ENCODE data around the gene LRP10.
"Not testable (repeated sequence)": the region's sequence is repeated elsewhere in the genome, so short reads cannot be mapped to it uniquely, and the experiment has no call there.

Gene LRP10

DNA sequence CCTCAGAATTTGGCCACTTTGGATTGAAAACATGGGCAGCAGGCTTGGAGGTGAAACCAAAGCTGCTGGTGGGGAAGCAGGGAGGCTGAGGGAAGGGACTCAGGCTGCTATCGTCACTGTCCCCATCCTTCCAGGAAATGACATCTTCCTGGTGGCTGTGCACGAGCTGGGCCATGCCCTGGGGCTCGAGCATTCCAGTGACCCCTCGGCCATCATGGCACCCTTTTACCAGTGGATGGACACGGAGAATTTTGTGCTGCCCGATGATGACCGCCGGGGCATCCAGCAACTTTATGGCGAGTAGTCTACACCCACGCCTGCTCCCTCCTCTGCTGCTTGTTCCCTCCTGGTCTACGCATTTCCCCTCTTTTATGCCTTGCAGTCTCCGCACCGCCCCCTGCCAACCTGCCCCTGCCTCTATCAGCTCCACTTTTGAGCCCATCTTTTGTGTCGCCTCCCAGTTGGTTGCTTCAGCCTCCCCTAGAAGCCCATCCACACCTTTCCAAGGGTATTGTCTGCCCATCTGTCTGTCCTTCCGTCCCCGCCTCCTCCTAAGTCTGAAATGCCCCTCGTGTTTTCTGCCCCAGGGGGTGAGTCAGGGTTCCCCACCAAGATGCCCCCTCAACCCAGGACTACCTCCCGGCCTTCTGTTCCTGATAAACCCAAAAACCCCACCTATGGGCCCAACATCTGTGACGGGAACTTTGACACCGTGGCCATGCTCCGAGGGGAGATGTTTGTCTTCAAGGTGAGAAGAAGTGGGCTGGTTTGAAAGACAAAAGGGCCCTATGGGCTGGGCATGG, 28.2 kb upstream of the LRP10 start:
- no peak for DNase-seq (ENCODE audit: low read depth)

GRCh38 chr14:22844221-22845102, 27.1 kb upstream of the LRP10 start:
- DNase-seq (ENCODE audit: low read depth) = no peak

- DNase-seq (ENCODE audit: low read depth) = no peak
Observed at GRCh38 chr14:22845103-22845394, 26.5 kb upstream of the LRP10 start.

GRCh38 chr14:22845821-22846625, 25.5 kb upstream of the LRP10 start:
- DNase-seq (ENCODE audit: low read depth) = no peak

- DNase-seq (ENCODE audit: low read depth) = no peak
Observed at GRCh38 chr14:22846811-22847307, 24.7 kb upstream of the LRP10 start.

DNA sequence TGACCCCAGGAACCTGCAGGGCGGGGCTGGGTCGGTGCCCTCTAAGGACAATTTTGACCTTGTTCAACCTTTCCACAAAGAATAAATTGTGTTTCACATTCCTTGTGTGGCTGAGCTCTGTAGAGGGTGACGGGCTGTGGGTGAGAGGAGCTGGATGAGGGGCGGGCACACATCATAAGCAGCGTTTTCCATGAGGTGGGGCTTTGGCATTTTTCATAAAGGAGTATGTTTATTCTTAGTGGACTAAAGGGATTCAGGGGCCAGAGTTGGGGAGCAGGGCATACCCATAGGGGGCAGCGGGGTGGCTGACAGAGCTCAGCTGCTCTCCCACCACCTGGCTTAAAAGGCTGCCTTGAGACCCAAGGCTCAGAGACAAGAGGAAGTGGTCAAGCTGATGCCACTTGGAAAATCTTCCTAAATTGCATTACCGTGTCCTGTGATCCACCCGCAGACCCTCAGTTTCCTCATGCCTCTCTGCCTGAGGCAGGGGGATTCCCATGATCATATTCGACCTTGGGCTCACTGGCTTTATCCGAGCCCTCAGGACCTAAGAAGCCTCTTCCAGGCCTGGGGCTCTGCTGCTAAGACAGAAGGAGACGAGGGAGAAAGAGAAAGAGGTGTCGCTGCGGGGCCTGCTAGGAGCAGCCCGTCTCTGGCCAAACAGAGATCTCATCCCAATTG, 23.7 kb upstream of the LRP10 start:
- DNase-seq (ENCODE audit: low read depth) = no peak

DNA sequence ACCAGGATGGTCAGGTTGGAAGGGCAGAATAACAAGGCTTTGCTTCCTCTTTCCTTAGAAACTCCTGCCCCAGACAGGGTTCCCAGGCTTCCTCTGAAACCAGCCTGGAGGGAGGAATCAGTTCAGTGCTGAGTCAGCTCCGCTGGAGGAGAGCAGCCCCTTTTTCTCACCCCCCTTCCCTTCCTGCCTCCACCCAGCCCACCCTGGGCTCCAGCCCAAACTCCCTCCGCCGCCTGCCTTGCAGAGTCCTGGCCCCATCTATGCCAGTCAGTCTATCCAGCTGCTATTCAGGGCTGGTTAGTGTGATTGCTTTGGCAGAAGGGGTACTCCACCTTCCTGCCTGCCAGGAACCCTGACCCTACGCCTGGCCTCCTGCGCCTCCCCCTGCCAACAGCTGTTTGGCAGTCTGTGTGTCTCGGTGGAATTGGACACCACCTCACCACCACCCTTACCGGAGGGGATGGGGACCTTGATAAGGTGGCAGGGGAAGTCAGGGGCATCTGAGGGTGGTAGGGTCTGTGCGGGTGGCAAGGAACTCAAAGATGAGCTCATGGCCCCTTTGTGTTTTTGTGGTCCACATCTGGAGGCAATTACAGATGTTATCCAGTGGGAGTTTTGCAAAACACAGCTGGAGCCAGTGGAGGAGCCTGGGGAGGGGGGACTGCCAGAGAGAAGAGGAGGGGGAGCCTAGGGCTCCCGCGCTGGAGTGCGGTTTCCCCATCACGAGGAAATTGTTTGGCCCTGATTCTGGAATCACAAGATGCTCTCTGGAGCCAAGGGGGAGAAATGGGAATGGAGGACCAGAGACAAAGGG, 23.0 kb upstream of the LRP10 start:
- DNase-seq (ENCODE audit: low read depth) = no peak

GRCh38 chr14:22849212-22849819, 22.2 kb upstream of the LRP10 start:
- no peak for DNase-seq (ENCODE audit: low read depth)

GRCh38 chr14:22850944-22851764, 20.4 kb upstream of the LRP10 start:
- DNase-seq (ENCODE audit: low read depth) = no peak

DNA sequence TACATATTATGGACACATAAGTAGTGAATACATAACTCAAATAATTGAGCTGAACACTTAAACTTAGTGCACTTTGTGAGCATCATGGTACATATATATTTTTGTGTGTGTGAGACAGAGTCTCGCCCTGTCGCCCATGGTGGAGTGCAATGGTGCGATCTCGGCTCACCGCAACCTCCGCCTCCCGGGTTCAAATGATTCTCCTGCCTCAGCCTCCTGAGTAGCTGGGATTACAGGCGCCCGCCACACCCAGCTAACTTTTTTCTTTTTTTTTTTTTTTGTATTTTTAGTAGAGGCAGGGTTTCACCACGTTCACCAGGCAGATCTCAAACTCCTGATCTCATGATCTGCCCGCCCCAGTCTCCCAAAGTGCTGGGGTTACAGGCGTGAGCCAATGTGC, 19.4 kb upstream of the LRP10 start:
- DNase-seq (ENCODE audit: low read depth) = not testable (repeated sequence)

DNA sequence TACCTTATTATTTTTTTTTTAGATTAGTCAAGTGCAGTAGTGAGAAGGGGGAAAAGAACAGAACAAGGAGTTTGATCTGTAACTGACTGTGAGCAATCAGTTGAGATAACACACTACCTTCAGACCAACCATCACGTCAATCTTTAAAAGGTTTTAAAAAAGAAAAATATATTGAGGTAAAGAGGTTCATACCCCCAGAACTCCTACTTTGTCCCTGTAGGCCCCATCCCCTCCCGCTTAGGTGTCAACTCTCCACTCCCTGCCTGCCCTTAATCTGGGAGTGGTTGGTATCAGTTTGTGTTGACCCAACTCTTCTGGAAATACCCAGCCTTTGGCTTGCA, 19.0 kb upstream of the LRP10 start:
- no peak for DNase-seq (ENCODE audit: low read depth)

GRCh38 chr14:22852940-22853767, 18.4 kb upstream of the LRP10 start:
- peak; percentile 82 for DNase-seq (ENCODE audit: low read depth)

DNA sequence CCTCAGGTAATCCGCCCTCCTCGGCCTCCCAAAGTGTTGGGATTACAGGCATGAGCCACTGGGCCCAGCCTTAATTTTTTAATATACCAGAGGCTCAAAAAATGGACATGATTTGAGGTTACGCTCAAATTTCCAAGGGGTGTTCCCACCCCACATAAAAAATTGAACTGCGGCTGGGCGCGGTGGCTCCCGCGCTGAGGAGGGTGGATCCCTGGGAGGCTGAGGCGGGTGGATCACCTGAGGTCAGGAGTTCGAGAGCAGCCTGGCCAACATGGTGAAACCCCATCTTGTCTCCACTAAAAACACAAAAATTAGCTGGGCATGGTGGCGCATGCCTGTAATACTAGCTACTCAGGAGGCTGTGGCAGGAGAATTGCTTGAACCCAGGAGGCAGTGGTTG, 17.2 kb upstream of the LRP10 start:
- DNase-seq (ENCODE audit: low read depth) = not testable (repeated sequence)

DNA sequence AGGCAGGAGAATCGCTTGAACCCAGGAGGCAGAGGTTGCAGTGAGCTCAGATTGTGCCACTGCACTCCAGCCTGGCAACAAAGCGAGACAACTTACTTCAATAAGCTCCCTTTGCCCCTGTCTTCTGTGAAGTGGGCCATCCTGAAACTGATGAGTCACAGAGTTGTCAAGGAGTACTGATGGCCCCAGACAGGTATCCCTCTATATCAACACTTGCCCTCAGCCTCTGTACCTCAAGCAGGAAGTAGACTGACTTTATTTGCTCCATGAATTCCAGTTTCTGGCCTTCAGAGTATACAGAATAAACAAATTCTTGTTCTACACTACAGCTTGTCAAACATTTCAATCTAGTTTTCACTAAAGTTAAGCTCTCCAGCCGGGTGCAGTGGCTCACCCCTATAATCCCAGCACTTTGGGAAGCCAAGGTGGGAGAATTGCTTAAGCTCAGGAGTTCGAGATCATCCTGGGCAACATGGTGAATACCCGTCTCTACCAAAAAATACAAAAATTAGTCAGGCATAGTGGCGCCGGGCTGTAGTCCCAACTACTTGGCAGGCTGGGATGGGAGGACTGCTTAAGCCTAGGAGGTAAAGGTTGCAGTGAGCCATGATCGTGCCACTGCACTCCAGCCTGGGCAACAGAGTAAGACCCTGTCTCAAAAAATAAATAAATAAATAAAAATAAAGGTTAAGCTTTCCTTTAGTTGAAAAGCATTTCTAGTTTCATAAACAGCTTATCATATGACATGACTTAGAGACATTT, 16.4 kb upstream of the LRP10 start:
- no peak for DNase-seq (ENCODE audit: low read depth)

DNA sequence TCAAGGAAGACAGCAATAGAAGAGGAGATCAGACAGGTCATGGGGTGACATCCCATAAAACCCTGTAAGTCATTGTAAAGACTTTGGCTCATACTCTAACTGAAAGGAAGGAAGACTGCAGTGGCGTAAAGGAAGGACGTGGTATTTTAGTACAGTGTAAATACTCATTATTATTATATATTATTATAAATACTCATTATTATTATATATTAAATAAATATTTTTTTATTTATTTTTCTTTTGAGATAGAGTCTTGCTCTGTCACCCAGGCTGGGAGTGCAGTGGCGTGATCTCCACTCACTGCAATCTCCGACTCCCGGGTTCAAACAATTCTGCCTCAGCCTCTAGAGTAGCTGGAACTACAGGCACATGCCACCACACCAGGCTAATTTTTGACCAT, 15.1 kb upstream of the LRP10 start:
- DNase-seq (ENCODE audit: low read depth) = no peak

DNA sequence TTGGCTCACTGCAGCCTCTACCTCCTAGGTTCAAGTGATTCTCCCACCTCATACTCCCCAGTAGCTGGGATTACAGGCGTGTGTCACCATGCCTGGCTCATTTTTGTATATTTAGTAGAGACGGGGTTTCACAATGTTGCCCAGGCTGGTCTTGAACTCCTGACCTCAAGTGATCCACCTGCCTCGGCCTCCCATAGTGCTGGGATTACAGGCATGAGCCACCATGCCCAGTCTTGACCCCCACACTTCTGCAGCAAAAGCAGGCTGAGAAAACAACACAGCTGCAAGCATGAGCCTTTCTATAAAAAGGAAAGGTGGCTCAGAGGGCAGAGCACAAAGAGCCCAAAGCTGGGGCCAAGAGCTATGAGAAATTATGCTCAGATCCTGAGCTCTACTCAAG, 11.2 kb upstream of the LRP10 start:
- DNase-seq (ENCODE audit: low read depth) = not testable (repeated sequence)

- DNase-seq (ENCODE audit: low read depth) = no peak
Observed at GRCh38 chr14:22861651-22862050, 9.9 kb upstream of the LRP10 start.

DNA sequence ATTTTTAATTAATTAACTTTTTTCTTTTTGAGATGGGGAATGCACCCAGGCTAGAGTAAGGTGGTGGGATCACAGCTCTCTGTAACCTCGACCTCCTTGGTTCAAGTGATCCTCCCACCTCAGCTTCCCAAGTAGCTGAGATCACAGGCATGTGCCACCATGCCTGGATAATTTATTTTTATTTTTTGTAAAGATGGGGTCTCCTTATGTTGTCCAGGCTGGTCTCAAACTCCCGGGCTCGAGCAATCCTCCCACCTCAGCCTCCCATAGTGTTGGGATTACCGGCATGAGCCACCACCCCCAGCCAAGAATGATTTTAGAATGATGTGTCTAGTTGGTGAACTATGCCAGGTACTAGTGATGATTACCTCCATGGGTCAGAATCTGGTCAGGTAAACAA, 6.6 kb upstream of the LRP10 start:
- no peak for DNase-seq (ENCODE audit: low read depth)

Measured in T follicular helper cell (primary cell).